Hippocampal formation (tissue), 2 donors: ENCODE data around the gene DDX55.
A peak's percentile ranks its signal among the peaks of the same experiment; 100 is the strongest.
"Not testable (repeated sequence)": the region's sequence is repeated elsewhere in the genome, so short reads cannot be mapped to it uniquely, and the experiment has no call there.

Experiments used
- DNase-seq, 2 donors: peaks; one replicate each; lab custom pipeline; 2025; lab: John Stamatoyannopoulos, UW

DDX55 gene

GRCh38 chr12:123601602-123602489 is at the start of gene DDX55:
TSS of gene DDX55 (plus strand) at chr12:123602099. CDS start at chr12:123602149, 50 bp downstream.
- peak; percentile 82 to 84 for DNase-seq

GRCh38 chr12:123554136-123554535 is 47.8 kb upstream of the DDX55 start:
- DNase-seq = not testable (repeated sequence)

- not testable (repeated sequence) for DNase-seq
Measured at GRCh38 chr12:123554843-123555242, 47.1 kb upstream of the DDX55 start.

GRCh38 chr12:123558487-123558886 is 43.4 kb upstream of the DDX55 start:
- not testable (repeated sequence) for DNase-seq

GRCh38 chr12:123559468-123559867 is 42.4 kb upstream of the DDX55 start:
- no peak for DNase-seq

- DNase-seq = no peak
Measured at GRCh38 chr12:123571343-123571813, 30.5 kb upstream of the DDX55 start.

- no peak for DNase-seq
Measured at GRCh38 chr12:123572391-123572790, 29.5 kb upstream of the DDX55 start.

DNA sequence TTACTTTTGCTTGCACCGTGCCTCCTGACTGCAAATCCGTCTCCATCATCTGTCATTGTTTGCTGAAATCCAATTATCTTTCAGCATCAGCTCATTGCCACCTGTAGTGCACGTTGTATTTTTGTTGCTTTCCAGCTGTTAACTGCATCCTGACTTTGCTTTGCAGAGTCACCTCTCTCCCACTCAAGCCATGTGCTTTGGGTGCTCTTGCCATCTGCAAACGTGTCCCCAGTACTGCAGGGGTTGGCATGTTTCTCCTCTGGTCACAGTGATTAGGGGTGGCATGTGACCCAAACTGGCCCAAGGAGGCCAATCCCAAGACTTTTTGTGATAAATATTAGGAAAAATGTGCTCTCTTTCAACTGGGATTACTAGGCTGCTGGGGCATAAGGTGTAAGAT is 28.0 kb upstream of the DDX55 start:
- no peak for DNase-seq

- no peak for DNase-seq
Measured at GRCh38 chr12:123576611-123577010, 25.3 kb upstream of the DDX55 start.

GRCh38 chr12:123578243-123578642 is 23.7 kb upstream of the DDX55 start:
- no peak for DNase-seq

GRCh38 chr12:123578829-123579228 is 23.1 kb upstream of the DDX55 start:
- DNase-seq = not testable (repeated sequence)

DNA sequence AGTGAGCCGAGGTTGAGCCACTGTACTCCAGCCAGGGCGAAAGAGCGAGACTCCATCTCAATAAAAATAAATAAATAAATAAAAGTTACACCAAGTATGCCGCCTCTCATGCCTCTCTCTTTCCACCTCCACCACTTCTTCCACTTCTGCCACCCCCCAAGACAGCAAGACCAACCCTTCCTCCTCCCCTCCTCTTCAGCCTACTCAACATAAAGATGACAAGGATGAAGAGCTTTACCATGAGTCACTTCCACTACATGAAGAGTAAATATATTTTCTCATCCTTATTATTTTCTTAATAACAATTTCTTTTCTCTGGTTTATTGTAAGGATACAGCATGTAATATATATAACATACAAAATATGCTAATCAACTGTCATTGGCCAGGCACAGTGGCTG is 21.1 kb upstream of the DDX55 start:
- DNase-seq = no peak

GRCh38 chr12:123591702-123592481 is 10.0 kb upstream of the DDX55 start:
- DNase-seq = no peak

- DNase-seq = no peak
Measured at GRCh38 chr12:123595729-123596128, 6.2 kb upstream of the DDX55 start.

DNA sequence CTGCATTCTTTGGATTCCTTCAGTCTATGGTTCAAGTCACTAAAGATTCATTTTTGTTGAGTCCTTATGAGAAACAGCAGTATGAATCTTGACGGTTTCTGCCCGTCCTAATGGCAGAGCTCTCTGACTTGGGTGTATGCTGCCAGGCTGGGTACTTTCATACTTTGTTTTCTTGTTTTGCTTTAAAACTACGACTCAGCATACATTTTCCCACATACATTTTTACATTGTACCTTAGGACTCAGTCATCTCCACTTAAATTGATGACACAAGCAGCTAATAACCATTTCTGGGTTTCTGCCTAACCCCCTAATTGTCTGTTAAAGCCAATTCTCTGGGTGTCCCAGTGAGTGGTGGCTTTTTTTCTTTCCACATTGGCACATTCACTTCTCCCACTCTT is 4.8 kb upstream of the DDX55 start:
- DNase-seq = no peak

DNA sequence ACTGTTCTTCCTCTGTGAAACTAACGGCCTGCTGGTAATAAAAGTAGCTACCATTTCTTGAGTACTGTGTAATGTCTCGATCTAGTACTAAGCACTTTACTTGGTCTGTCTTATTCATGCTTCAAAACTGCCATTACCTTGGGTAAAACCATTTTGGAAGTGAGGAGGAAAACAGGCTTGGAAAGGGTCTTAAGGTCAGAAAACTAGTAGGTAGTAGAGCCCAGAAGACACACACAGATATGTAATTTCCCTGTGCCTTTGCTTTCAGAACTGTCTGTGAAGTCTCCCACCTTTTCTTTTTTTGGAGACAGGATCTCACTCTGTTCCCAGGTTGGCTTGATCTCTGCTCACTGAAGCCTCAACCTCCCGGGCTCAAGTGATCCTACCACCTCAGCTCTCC is 3.4 kb upstream of the DDX55 start:
- DNase-seq = no peak

GRCh38 chr12:123599310-123599709 is 2.6 kb upstream of the DDX55 start:
- no peak for DNase-seq

GRCh38 chr12:123599721-123600120 is 2.2 kb upstream of the DDX55 start:
- DNase-seq = no peak

DNA sequence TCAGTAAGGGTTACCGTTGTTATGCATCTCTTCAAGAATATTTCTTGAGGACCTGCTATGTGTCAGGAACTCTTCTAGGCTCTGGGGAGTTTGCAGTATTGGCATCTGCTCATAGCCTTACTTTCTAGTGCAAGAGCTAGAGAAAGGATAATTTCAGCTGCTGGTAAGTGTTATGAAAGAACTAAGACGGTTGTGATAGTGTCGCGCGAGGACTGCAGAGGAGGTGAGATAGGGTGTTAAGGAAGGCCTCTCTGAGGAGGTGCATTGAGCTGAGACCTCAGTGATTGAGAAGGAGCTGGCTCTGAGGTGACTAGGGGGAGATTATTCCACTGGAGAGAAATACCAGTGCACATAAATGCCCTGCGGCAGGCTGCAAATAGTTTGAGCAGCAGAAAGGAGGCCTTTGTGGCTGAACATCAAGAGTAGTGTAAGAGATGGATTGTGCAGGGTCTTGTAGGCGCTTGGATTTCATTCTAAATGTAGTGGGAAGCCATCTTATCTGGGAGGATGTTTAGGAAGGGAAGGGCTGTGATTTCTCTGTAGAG is 824 bp downstream of the DDX55 start:
- DNase-seq = no peak

DNA sequence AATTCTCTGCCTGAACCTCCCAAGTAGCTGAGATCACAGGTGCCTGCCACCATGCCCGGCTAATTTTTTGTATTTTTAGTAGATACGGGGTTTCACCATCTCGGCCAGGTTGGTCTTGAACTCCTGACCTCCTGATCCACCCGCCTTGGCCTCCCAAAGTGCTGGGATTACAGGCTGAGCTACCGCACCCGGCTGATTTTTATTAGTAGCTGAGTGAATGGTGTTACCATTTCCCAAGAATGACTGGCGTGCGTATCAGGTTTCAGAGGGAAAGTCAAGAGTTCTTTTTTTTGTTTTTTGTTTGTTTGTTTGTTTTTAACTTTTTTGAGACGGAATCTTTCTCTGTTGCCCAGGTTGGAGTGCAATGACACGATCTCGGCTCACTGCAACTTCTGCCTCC is 1.6 kb downstream of the DDX55 start:
- not testable (repeated sequence) for DNase-seq

DNA sequence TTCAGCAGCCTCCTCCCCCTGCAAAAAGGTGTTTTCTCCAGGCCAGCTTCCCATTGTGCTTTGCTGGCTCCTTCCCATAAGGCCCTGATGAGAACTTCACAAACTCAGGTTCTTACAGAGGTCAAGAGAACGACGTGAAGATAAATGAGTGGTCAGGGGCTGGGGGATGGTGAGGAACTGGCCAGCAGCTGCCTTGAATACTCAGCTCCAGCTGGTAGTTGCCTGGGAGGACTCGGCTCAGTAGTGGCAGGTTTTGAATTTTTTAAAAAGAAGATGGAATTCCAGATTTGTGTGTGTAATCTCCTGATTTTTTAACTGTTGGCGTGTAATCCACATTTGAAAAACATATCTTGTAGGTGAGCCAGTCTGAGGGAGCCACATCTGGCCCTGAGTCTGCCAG is 5.9 kb downstream of the DDX55 start:
- no peak for DNase-seq

GRCh38 chr12:123608182-123608581 is 6.3 kb downstream of the DDX55 start:
- DNase-seq = no peak

DNA sequence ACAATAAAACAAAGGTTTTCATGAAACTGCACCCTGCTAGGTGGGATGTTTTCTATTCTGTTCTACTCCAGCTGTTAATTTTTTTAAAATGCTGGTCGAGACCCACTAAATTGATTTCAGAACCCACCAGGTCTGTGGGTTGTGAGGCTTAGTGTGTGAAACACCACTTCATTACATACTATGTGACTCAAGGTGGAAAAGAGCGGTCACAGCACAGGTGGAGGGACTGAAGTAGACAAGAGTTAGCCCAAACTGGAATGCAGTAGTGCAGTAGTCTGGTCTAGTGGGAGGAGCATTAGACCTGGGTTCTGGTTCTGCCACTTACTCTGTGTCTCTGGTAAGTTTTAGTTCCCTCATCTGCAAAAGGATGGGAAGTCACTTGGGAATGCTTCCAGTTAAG is 12.2 kb downstream of the DDX55 start:
- no peak for DNase-seq
